ENCODE data around the gene MBD3.

MBD3 gene

DNA sequence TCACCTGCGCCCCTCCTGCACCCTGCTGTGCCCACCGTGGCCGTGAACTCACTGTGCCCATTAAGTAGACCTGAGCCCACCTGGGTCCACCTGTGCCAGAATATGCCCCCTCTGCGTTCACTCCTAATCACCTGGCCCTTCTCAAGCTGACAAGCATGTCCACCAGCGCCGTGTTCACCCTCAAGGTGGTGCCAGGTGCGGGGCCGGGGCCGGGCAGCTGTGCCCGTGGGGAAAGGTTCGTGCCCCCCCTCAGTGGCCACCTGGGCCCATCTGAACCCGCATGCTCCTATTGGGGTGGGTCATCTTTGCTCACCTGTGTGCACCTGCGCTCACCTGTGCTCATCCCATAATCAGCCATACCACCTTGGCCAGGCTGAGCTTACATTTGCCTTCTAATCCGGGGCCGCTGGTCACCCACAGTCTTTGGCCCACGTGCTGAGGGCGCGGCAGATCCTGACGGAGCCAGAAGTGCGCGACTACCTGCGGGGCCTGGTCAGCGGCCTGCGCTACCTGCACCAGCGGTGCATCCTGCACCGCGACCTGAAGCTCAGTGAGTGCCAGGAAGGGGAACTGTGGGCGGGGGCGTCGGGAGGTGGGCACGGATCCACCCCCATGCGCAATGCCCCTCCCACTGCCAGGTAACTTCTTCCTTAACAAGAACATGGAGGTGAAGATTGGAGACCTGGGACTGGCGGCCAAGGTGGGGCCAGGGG lies 66.4 kb downstream of the MBD3 start:
- no peak overlapping the region for H3K4me3 ChIP-seq (ENCODE audit: low read depth, low read length)
- TF ChIP-seq CTCF (IDR thresholded peaks at IDR 0.05; ENCODE audit: low read depth, low read length) = no peak
- TF ChIP-seq MAX (IDR thresholded peaks at IDR 0.05; ENCODE audit: low read depth, low read length) = no peak
- TF ChIP-seq MYC (IDR thresholded peaks at IDR 0.05; ENCODE audit: low read depth, low read length) = no peak
- no peak for TF ChIP-seq POLR2A (IDR thresholded peaks at IDR 0.05; ENCODE audit: extremely low read depth, insufficient read length)
- DNase-seq (ENCODE audit: low read depth) = no peak

DNA sequence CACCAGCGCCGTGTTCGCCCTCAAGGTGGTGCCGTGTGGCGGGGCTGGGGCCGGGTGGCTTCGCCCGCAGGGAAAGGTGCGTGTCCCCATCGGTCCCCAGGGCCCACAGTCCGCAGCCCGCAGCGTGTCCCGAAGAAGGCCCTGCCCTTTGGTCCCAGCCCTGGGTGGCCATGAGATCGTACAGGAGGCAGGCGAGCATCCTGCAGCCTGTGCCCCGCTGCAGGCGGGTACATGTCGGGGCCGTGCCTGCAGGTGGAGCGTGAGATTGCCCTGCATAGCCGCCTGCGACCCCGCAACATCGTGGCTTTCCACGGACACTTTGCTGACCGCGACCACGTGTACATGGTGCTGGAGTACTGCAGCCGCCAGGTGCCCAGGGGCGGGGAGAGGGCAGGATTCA lies 67.3 kb downstream of the MBD3 start:
- H3K4me3 ChIP-seq (ENCODE audit: low read depth, low read length) = no peak overlapping the region
- DNase-seq (ENCODE audit: low read depth) = no peak
- no peak for TF ChIP-seq POLR2A (IDR thresholded peaks at IDR 0.05; ENCODE audit: extremely low read depth, insufficient read length)
- no peak for TF ChIP-seq CTCF (IDR thresholded peaks at IDR 0.05; ENCODE audit: low read depth, low read length)
- TF ChIP-seq MYC (IDR thresholded peaks at IDR 0.05; ENCODE audit: low read depth, low read length) = no peak
- TF ChIP-seq MAX (IDR thresholded peaks at IDR 0.05; ENCODE audit: low read depth, low read length) = no peak

GRCh38 chr19:1524972-1525325 lies 67.7 kb downstream of the MBD3 start:
- no peak for TF ChIP-seq MAX (IDR thresholded peaks at IDR 0.05; ENCODE audit: low read depth, low read length)
- no peak for TF ChIP-seq MYC (IDR thresholded peaks at IDR 0.05; ENCODE audit: low read depth, low read length)
- no peak for TF ChIP-seq POLR2A (IDR thresholded peaks at IDR 0.05; ENCODE audit: extremely low read depth, insufficient read length)
- TF ChIP-seq CTCF (IDR thresholded peaks at IDR 0.05; ENCODE audit: low read depth, low read length) = no peak
- DNase-seq (ENCODE audit: low read depth) = no peak
- H3K4me3 ChIP-seq (ENCODE audit: low read depth, low read length) = no peak overlapping the region

DNA sequence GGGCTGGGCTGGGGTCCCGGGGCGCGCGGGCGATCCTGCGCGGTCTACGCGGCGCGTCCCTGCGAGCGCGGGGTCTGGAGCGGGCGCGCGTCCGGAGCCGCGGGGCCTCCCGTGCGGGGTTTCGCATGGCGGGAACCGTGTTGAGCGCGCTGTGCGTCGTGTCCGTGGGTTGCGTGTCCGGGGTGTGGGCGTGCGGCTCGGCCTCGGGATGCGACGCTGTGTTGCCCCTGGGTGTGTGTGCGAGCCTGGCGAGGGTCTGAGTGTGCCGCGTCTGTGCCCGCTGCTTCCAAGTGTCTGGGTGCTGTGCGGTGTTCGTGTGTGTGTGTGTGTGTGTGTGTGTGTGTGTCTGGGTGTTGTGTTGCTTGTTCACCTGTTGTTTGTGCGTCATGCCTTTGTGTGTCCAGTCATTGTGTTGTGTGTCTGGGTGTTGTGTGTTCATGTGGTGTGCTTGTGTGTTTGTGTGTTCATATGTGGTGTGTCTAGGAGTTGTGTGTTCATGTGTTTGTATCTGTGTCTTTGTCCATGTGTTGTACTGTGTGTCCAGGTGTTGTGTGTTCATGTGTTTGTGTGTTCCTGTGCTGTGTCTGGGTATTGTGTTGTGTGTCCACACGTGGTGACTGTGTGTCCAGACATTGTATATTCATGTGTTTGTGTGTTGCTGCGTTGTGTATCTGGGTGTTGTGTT lies 68.2 kb downstream of the MBD3 start:
- H3K4me3 ChIP-seq (ENCODE audit: low read depth, low read length) = no peak overlapping the region
- DNase-seq (ENCODE audit: low read depth) = no peak
- TF ChIP-seq POLR2A (IDR thresholded peaks at IDR 0.05; ENCODE audit: extremely low read depth, insufficient read length) (no peak), CTCF (IDR thresholded peaks at IDR 0.05; ENCODE audit: low read depth, low read length) (no peak), MYC (IDR thresholded peaks at IDR 0.05; ENCODE audit: low read depth, low read length) (no peak), MAX (IDR thresholded peaks at IDR 0.05; ENCODE audit: low read depth, low read length) (no peak)

All from NB4 (cell line).